Urothelium cell line (cell line): ENCODE results near the gene FXYD4.

Experiments
- DNase-seq: peaks from one replicate; pipeline ENCODE4 v3.0.0; 2011; ENCODE audit warnings: low spot score, mixed read lengths
- FAIRE-seq: peaks from 2 replicates; lab custom pipeline; 2011; peaks lifted over from hg19 to GRCh38; lab: Jason Lieb, UNC

Gene FXYD4

DNA sequence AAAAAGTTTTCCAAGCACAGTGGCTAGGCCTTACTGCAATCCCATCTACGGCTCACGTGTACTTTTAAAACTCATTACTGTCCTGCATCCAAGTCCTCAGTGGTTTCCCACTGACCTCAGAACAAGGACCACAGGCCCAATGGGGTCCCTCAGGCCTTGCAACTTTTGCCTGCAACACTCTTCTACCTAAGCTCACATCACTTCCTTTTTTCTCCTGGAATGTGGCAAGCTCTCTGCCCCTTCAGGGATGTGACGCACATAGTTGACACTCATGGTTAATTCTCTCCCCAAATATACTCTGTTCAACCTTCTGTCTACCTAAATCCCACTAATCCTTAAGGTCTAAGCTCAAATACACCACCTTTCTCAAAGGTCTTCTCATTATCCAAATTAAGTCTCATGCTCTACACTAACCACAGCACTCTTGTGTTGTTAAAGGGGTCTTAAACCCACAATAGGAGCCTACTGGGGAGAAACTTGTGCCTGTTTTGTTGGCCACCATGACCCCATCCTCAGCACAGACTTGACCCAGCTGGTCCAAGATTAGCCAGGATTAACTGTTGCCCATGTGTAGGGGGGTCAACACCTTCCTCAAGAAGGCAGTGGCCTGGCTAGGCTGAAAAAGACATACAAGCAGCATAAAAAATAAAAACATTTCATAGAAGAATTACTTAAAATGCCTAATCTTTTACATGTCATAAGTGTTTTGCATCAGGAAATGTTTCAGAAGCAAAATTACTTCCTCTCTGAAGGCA lies 22.3 kb downstream of the FXYD4 start:
- no peak for DNase-seq

DNA sequence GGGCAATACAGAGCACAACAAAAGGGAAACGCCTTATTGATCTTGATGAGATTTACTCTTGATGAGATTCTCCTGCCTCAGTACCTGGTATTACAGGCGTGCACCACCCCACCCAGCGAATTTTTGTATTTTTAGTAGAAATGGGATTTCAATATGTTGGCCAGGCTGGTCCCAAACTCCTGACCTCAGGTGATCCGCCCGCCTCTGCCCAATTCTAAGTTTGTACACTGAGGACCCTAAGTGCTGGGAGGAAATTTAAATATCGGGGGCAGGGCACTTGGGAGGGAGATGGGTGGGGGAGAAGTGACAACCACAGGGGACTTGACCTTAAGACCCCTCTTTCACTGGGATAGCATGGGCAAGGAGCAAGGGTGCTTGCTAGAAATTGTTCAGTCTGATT lies 23.4 kb downstream of the FXYD4 start:
- FAIRE-seq (no peak), DNase-seq (no peak)

More for the DNA sequence above, 22.3 kb downstream of the FXYD4 start:
- FAIRE-seq: no peak

DNA sequence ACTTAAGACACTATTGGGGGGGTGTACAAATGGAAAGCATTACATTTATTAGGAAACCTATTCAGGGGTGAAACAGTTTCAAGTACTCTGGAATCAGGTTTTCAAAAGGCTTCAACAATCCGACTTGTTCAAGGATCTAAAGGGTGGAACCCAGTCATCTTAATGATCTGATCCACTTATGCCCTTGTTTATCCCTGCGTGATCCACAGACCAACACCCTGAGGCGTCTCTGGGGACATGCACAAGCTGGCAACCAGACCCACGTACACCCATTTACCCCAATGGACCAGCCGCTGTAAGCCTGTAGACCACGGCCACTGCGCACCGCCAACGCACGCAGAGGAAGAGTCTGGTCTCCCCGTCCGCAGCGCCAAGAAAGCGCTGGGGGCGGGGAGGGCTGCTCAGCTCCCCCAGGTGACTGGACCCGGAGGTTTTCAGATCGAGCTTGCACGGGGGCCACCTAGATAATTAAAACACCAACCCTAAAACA lies 24.2 kb downstream of the FXYD4 start:
- FAIRE-seq (no peak), DNase-seq (no peak)

DNA sequence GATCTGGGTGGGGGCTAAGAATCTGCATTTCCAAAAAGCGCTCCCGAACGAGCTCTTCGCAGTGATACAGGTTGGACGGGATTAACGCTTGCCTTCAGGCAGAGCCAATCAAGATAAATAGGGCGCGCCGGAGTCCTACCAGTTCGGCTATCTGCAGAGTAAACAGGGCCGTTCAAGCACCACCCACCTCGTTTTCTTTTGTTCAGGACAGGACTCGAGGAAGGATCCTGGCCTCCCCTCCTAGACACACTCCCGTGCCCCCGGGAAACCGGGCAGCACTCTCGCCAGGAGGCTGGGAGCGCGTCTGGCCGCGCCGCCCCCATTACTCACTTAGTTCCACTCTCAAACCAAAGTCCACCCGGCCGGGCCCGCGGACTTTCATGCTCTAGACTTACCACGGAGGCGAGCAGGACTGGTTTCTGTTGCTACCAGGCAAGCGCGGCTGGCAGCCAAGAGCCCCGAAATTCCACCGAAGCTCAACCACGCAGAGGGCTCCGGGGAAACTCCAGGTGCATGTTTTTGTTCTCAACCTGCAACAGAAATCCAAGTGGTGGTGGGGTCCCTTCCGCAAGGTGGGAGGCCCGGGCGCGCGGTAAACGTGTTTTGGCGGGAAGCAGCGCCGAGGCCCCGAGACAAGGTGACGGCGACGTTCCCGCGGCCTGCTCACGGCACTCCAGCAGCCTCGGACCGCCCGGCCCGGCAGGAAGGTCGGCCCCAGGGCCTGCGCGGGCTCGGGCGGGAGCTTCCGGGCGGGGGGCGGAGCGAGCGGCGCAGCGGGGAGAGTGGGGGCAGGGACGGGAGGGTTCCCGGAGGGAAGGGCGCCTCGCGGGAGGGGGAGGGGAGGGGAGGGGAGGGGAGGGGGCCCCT lies 24.9 kb downstream of the FXYD4 start:
- DNase-seq (no peak), FAIRE-seq (no peak)

DNA sequence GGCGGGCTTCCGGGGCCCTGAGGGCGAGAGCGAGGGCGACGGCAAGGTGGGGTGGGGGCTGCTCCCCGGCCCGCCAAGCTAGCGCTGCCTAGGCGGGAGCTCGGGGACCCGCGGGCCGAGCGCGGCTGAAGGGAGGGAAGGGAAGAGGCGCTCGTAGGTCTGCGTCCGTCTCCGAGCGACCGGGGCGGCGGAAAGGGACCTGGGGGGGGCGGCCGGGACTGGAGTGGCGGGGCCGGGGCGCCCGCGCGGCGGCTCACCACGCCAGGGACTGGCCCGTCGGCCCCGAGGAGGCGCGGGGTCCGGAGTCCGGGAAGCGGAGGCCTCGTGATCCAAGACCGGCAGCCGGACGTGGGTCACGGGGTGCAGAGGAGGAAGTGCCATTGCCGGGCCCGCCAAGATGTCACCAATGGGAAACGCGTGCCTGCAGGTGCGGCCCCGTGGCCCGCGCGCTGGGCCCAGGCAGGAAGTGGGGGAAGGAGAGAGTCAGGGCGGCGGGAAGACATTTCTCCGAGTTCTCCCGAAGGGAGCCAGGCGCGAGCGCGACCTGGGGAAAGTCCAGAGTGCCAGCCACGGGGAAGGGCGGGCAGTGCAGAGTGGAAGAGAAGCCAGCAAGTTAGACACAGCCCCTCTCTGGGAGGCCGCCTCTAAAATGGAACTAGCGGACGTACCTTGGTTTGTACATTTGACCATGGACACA lies 25.6 kb downstream of the FXYD4 start:
- DNase-seq (no peak), FAIRE-seq (no peak)

DNA sequence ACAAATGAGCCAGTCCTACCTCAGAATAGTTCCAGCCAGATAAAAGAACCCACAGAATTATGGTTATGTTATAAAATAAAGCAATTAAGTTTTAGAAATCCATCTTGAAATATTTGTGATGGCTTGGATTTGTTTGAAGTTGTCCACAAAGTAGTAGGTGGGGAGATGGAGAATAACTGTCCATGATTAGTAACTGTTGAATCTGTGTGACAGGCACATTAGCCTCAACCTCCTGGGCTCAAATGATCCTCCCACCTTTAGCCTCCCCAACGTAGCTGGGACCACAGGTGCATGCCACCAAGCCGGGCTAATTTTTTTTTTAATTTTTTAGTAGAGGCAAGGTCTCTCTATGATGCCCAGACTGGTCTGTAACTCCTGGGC lies 27.5 kb downstream of the FXYD4 start:
- FAIRE-seq: no peak

DNA sequence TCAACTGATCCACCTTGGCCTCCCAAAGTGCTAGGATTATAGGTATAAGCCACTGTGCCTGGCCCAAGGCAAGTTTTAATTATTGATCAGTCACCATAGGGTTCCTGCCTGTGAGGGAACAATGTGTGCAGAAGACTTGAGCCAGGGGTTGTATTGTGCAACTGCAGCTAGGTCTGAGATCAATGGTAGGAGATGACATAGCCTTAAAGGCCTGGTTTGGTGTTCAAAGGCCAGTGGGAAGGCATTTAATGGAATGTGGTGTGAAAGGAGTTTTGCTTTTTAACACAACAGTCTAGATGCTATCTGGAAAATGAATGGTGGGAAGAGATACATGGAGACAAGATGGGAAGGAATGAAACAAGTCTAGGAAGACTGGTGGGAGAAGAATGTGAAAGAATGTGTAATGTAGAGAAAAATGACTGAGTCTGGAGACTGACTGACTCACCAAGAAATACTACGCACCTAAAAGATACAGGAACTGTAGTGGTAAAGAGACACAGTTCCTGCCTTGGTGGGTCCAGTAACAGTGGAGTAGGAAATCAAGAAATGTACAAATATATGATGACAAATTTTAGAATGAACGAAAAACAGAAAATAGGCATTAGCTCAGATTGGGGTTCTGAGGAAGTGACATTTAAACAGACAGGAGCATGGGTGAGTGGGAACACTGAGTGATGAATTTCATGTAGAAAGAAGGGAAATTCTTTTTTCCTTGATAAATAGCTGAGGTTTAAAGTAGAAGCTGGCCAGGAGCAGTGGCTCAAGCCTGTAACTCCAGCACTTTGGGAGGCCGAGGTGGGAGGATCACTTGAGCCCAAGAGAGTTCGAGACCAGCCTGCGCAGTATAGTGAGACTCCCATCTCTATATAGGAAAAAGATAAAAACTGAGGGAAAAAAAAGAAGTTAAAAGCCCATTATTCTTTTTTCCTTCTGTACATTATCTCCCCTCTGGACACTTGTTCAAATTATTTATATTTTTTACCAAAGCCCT lies 28.2 kb downstream of the FXYD4 start:
- no peak for DNase-seq
- no peak for FAIRE-seq

More for the DNA sequence above, 27.5 kb downstream of the FXYD4 start:
- no peak for DNase-seq

DNA sequence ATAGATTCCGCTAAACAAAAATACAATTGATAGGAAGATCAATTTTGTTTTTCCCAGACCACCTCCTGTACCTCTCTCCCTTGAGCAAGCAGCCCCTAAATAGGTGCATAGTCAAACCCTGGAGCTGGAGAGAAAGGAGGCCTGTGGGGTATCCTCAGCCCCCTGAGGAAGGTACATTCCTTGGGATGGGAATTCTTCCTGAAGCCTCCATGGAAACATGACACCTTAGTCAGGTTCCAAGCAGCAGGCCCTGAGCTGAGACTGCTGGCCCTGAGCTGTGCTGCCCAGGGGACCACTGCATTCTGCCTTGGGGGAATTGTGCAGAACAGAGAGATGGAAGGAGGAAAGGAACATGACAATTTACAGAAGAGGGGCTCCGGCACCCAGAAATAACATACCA lies 30.2 kb downstream of the FXYD4 start:
- DNase-seq (no peak), FAIRE-seq (no peak)

DNA sequence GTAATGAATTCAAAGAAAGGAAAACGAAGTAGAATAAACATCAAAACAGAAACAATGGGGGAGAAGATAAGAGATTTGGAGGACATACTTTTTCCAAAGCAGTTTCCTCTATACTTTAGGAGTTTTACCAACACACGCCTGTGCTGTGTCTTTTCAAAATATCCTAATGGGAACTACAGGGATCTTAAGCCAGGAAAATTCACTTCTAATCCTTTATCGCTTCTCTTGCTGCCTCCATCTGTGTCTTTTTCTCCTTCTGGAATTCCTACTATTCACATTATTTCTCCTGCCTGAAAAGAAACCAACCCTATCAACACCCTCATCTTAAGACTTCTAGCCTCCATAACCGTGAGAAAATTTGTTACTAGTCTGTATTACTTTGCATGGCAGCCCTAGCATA lies 30.7 kb downstream of the FXYD4 start:
- no peak for FAIRE-seq
- no peak for DNase-seq

DNA sequence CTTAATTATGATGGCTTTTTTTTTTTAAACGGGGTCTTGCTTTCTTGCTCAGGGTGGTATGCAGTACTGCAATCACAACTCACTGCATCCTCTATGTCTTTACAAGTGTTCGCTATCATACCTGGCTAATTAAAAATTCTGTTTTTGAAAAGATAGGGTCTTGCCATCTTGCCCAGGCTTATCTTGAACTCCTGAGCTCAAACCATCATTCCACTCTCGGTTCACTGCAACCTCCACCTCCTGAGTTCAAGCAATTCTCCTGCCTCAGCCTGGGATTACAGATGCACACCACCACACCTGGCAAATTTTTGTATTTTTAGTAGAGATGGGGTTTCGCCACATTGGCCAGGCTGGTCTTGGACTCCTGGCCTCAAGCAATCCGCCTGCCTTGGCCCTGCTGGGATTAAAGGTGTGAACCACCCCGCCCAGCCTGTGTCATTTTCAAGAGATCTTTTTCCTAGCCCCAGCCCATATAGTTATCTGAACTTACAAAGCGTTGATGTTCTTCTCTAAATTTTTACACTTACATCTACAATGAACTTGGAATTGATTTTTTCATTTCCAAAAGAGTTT lies 31.5 kb downstream of the FXYD4 start:
- DNase-seq: no peak
- no peak for FAIRE-seq

DNA sequence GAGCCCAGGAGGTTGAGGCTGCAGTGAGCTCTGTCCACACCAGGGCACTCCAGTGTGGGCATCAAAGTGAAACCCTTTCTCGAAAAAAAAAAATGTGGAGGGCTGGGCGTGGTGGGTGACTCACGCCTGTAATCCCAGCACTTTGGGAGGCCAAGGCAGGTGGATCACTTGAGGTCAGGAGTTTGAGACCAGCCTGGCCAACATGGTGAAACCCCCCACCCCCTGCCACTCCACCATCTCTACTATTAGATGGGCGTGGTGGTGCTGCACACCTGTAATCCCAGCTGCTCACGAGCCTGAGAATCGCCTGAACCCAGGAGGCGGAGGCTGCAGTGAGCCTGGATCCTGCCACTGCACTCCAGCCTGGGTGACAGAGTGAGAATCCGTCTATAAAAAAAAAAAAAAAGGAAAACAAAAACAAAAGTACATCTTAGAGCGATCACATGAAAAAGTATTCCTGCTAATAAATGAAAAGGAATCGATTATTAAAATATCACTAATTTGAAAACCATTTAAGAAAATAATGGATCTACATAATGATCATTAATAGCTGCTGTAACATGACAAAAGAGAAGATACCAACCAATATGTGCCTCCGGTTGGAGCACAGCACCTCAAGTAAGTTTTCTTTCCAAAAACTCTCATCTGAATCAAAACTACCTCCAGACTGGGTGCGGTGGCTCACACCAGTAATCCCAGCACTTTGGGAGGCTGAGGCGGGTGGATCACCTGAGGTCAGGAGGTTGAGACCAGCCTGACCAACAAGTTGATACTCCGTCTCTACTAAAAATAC lies 32.7 kb downstream of the FXYD4 start:
- no peak for DNase-seq

DNA sequence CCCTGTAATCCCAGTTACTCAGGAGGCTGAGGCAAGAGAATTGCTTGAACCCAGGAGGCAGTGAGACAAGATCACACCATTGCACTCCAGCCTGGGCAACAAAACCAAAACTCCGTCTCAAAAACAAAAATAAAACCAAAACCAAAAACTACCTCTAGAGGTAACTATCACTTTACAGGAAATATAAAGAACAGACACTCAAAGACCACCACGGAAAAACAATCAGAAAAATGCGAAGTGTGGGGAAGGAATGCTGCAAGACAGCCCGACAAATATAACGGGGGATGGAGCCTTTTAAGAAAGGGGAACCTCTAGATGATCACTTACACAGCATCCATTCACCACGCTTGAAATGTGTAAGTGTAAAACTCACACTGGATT lies 33.3 kb downstream of the FXYD4 start:
- DNase-seq (no peak), FAIRE-seq (no peak)

More for the DNA sequence above, 32.7 kb downstream of the FXYD4 start:
- FAIRE-seq: no peak

DNA sequence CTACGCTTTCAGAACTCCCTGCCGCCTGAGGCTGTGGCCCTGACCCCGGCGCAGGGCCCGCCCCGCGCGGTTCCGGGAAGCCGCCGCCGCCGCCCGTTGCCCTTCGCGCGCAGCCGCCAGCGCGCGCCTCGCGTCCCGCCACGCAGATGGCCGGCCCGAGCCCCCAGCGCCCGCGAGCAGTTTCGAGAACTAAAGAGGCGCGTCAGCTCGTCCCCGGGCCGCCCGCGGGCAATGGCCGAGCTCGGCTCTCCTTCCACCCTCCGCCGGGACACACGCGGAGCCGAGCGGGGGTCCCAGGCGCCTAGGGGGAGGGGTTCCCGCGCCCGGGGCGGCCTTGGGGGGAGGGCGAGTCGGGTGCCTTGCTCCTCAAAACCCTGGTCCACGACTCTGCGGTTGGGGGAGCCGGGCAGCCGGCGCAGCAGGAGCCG lies 35.7 kb downstream of the FXYD4 start:
- no peak for FAIRE-seq
- DNase-seq: peak; percentile 76

DNA sequence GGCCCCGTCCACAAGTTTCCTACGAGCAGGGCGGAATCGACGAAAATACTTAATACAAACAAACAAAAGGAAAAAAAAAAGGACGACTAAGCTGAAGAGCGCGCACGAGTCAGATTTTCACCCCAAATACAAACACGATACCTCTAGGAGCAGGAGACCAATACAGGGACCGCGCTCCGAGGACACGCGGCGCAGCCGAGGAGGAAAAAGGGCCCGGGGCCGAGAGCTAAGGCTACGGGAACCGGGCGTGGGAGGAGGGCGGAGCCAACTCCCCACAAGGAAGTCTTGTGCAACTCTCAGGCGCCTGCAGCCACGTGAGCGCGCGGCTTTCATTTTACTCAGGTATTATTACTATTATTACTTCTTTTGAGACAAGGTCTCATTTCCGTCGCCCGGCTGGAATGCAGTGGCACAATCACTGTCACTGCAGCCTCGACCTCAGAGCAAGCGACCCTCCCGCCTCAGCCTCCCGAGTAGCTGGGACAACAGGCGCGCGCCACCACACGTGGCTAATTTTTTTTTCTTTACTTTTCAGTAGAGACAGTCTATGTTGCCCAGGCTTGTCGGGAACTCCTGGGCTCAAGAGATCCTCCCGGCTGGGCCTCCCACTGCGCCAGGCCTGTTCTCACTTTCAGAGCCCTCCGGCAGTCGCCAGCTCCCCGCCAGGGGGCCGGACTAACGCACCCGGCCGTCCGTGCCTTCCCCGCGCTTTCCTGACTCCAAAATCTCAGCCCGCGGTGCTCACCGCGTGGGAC lies 36.3 kb downstream of the FXYD4 start:
- FAIRE-seq (no peak), DNase-seq (peak; percentile 93)

DNA sequence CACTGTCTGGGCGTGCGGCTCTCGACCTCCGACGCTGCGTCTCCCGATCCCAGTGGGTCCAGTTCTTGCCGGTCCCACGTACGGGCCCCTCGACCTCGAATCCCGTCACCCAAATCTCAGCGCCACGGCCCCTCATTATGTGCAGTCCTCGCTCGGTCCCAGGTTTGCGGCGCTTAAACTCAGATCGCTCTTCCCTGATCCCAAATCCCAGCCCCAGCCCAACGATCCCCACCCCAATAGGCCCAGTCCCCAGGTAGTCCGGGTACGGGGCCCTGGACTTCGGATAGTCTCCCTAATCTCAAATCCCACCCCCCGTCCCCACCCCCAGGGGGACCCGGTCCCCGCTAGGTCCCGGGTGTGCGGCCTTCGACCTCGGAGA lies 36.9 kb downstream of the FXYD4 start:
- DNase-seq (no peak), FAIRE-seq (no peak)

DNA sequence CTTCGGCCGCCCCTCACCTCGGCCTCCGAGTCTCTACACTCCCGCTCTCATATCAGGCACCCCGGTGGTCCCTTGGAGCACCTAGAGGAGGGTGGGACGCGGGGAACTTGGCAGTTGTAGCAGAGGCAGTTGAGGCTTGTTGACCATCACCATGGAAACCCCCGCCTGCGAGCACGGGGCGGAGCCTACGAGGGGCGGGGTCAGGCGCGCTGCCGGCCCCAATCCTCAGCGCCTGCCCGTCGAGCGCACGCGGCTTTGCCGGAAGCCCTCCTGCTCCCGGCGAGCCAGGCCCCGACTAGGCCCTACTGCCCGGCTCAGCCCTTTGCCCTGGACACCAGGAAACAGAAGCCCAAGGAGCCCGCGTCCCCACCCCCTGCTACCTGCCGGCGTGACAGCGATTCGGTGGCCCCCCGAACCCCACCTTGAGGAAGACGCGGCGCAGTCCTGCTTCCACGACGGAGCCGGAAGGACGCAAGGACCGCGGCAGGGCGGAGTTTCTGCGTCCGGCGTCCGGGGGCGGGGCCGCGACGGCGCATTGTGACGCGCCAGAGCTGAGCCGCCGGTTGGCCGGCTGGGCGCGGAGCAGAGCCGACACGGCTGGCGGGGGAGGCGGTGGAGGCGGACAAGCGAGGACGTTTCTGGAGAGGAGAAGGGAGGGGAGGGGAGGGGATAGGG lies 37.4 kb downstream of the FXYD4 start, which contains the start of gene HNRNPF:
HNRNPF (minus strand) TSS at position 477 of the 675 bp plus-strand sequence. CDS start 21,302 bp downstream, outside the sequence.
- FAIRE-seq (peak; percentile 97), DNase-seq (peak; percentile 99)

DNA sequence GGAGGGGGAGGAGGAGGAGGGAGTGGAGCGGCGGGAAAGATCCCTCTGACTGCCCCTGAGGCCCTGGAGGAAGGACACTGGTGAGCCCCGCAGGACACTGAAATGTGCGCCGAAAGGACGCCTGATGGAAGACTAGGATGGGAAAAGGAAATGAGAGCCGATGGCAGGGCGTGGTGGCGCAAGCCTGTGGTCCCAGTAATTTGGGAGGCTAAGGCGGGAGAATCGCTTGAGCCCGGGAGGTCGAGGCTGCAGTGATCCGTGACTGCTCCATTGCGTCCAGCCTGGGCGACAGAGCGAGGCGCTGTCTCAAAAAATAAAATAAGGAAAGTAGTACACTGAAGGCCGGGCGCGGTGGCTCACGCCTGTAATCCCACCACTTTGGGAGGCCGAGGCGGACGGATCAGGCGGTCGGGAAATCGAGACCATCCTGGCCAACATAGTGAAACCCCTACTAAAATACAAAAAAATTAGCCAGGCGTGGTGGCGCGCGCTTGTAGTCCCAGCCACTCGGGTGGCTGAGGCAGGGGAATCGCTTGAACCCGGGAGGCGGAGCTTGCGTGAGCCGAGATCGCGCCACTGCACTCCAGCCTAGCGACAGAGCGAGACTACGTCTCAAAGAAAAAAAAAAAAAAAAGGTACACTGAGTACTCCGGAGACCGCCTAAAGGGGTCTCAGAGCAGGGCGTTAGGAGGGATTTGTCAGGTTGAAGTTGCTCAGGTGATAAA lies 38.1 kb downstream of the FXYD4 start:
- FAIRE-seq: no peak
- peak; percentile 44 for DNase-seq
